GM19395 (cell line): ENCODE measurements around the gene CIT.

Experiments
- ATAC-seq: cut with Tn5 transposase; IDR thresholded peaks from one replicate; pipeline ENCODE4 v1.9.1; 2021; ENCODE audit warnings: mild to moderate bottlenecking, moderate library complexity; ENCODE audit not compliant: unreplicated experiment

The CIT gene

DNA sequence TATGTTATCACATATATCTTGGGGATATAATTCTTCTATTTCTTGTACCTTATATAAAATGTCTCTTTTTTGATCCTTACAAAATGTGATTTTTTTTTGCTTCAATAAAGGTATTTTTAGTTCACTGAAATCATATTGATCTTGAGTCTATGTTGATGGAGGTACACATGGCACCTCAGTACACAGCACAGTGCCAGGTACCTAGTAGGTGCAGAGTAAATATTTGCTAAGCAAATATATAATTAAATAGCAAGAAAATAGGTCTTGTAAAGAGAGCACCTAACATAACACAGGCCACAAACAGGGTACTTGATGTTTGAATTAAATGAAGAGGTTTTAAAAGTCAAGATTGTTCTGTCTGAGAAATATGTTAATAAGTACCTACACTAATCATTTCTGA lies 69.7 kb downstream of the CIT start:
- no peak for ATAC-seq

DNA sequence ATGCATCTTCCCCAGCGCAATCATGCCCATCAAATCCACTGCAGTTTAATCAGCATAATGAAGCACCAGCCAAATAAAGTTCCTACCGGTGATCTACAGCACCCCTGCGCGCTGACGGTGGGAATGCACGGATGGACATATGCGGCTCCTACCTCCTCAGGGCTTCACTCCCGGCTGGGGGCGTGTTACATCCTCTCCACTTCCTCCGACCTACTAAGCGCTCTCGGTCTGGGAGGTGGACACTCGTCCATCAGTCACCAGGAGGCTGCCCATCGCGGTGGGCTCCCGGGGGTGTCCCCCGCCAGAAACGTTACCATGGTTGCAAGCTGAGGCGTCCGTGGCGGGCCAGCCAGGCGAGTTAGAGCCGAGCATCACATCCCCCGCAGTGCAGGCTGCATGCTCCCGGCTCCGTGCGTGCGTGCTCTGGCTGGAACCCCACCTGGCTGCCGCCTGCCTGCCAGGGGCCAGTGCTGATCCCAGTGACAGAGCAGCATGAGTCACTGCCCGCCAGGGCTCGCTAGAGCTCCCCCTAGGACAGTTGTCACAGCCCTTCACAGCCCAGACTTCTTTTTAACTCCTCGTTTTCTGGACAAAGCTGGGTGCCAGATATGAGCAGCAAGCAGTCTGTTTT lies 73.0 kb downstream of the CIT start:
- no peak for ATAC-seq

DNA sequence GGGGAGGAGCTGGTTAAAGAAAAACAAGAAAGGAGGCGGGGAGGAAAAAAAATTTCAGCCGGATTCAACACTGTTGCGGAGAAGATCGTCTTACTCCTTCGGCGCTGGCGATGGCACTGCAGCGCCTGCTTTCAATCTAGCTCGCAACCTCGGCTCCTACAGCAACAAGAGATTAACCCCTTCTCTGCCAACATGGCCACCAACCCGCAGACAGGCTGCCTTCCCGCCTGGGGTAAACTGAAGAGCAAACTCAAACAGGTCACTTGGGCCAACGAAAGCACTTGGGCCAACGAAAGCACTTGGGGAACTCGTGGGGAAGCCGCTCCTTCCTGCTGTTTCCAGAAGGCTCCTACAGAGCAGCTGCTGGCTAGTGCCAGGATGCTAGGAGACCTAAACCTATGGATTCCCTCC lies 73.7 kb downstream of the CIT start:
- no peak for ATAC-seq

DNA sequence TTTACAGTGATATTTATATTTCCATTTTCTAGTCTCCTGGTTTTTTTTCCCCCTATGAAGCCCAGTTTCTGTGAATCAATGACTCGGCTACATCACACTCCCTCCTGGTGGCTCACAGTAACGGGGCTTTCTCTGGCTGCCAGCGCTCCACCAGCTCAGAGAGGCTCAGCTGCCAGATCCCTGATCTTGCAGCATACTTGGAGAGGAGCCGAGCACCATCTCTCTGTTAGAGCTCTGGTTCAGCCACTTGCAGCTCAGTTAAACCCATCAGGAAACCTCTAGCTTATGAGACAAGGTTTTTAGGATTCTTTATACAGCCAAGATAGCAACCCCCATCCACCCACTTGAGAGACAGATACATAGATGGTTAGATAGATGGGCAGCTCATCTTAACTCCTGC lies 74.6 kb downstream of the CIT start:
- no peak for ATAC-seq

DNA sequence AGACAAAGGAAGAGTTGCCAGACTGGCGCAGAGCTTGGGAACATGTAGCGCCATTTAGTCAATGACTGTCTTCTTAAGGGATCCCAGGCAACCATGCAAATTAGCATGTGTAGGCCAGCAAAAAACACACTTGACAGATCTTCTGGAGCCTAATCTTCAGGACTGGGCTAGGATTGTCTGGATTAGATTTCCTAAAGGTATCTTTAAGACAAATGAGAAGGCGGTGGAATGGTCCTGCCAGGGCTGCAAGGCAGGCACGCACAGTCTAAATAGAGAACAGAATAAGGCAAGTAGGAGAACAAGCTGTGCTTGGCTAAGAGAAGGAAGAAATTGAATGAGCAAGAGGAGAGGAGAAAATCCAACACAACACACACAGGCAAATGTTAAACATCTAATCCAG lies 80.0 kb downstream of the CIT start:
- ATAC-seq, result no peak

DNA sequence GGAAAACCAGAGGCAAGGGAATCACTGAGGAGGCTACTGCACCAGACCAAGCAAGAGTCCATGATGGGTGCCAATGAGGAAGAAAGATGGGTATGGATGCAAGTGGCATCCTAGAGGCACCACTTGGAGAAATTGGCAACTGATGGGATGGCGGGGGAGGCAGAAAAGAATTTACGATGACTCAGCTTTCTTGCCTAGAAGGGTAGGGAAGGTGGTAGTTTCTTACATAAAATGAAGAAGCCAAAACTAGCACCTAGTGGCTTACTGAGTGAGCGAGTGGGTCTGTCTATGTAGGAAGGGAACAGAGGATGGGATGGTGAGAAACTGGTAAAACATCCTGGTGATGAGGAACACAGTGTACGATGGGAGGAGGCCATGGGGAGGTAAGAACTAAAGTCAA lies 80.8 kb downstream of the CIT start:
- no peak for ATAC-seq

DNA sequence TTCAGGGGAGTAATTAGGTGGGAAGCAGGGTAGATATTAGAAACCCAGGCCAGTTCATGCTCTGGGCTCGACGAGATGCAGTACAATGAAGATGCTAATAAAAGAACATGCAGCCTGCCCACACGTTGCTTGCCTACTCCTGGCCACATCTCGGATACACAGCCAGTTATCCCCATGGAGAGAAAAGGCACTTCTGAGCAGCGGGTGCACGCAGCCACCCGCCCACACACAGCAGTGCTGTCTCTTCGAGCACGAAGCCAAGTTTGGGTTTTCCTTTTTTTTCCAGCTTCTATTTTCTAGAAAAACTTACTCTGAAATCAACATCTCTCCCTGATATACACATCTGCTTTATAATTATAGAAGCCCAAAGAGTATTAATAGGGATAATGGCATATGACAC lies 85.7 kb downstream of the CIT start:
- no peak for ATAC-seq

DNA sequence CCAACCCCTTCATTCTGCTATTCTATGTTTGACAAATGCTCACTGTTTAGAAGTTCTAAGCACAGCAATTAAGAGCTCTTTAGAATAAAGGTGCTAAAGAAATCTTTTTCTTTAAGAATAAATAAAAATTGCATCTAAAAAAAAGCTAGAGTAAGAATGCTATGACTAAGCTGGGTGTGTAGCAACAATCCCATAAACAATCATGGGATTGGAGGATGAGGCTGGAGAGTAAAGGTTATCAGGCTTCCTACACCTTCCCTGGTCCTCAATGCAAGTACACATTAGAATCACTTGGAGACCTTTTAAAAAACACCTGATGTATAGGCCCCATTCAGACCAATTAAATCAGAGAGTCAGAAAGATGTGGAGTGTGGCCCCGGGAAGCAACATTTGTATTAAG lies 88.3 kb downstream of the CIT start:
- no peak for ATAC-seq

DNA sequence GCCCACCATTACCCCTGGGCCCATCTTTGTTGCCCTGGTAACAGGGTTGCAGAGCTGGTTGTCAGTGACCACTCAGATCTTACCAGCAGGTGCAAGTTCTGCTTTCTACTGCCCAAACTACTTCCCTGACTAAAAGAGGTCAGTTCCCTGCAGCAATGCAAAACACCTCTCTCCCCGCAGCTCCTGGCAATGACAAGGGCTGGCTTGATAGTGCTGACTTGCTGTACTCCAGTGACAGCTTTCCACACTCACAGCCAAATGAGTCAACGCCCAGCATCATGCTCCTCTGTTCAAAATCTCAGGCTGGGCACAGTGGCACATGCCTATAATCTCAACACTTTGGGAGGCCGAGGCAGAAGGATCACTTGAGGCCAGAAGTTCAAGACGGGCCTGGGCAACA lies 90.6 kb downstream of the CIT start:
- no peak for ATAC-seq

DNA sequence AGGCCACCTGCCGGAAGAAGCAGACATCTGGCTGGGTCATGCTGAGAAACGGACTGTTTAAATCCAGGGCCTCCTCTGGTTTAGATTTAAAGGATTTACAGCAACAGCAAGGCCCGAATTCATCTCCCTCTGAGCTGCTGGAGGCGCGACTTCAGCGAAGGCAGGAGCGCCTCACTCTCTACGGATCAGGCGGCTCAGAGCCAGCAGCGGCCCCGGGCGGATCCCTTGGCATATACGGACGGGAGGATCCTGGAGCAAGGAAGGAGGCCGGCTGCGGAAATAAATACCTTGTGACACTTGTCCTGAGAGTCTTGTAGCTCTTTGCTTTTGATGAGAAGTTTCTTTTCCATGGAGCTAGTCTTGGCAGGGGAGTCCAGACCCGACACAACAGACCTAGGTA lies 92.4 kb downstream of the CIT start:
- no peak for ATAC-seq

DNA sequence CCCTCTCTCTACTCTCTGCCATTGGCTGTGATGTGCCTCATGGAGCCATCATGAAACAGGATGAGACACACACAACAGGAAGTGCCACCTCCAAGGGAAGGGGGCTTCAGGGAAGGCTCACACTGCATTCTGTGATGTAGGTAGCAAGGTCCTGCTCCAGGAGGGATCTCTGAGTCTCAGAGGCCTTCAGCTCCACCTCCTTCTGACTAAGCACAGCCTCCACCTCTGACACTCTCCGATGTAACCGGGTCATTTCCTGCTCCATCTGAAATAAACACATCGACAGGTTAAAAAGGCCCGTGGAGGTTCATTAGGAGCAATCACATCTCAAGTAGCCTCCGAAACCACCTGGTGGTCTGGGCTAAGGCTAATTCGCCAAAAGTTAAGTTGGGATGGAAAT lies 93.3 kb downstream of the CIT start:
- ATAC-seq, result no peak

DNA sequence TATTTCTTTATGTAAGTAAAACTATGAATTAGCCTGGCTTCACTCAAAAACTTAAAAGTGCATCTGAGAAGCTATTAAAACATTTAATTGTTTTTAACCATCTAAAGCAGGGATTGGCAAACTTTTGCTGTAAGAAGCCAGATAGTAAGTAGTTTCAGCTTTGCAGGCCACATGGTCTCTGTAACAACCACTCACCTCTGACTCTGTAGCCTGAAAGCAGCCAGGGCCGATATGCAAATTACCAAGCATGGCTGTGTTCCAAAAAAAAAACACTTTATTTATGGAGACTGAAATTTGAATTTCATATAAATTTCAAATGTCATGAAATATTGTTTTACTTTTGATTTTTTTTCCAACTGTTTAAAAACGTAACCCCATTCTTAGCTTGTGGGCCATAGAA lies 95.3 kb downstream of the CIT start:
- no peak for ATAC-seq

DNA sequence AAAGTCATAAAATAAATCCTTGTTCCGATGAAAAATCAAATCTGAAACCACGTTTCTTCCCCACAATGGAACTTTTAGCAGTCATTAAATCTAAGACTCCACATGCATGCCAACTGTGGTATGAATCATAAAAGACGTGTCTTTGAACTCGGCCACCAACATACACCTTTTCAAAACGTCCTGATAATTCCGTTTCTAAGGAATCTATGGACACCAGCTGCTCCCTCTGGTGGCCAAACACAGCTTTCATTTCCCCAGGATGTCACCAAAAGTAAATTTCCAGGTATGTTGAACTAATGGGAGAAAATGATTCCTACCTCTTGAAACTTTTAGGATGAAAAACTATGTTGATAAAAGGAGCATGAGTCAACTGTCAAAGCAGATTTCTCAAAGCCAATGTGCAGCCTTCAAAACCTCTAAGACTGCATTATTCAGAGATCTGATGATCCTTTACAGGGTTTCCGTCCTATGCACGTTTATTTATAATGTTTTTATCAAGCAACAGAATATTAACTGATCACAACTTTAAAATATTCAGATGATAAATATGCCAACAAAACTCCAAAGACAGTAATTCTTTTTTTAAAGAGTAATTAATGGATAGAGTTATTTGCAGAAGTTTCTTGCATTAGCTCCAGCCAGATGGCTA lies 96.2 kb downstream of the CIT start:
- no peak for ATAC-seq

DNA sequence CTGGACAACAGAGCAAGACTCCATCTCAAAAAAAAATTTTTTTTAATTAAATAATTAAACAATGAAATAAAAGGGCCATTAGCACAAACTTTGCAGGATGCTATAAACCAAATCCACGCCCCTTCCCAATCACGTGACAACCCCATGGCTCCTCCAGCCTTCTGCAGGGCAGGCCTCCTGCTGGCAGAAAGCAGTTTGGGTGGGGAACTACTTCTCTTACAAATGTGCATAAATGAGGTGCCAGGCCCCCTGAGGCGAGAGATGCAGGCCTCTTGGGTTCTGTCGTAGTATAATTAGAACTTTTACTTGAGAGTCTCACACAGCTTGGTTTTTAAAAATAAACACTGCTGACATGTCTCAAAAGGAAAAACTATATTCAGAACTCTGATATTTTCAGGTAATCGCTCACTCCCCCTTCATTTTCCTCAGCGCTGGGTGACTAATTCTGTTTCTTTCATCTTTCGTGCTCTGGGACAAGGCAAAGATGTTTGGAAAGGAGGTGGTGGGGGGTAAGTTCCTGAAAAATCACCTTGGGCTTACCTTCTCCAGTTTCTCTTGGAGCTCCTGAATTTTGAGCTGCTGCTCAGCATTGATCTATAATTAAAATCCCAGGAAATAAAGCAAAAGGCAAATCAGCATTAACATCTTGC lies 101.7 kb downstream of the CIT start:
- no peak for ATAC-seq

DNA sequence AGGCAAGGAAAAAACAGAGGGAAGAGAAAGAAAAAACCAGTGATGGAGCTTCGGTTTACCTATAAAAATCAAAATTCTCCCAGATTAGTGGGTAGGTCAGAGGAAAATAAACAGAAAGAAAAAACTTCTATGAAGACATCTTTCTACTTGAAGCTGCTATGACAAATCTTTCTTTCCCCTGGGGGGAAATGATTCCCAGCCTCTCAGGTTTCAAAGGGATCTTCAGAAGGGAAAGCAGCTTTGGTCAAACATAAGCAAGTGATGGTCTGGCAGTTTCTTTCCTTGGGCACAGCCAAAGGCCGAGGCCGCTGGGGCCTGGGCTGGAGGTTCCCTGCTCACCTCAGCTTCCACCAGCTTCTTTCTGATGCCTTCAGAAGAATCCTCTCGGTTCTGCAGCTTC lies 104.7 kb downstream of the CIT start:
- ATAC-seq, result no peak

DNA sequence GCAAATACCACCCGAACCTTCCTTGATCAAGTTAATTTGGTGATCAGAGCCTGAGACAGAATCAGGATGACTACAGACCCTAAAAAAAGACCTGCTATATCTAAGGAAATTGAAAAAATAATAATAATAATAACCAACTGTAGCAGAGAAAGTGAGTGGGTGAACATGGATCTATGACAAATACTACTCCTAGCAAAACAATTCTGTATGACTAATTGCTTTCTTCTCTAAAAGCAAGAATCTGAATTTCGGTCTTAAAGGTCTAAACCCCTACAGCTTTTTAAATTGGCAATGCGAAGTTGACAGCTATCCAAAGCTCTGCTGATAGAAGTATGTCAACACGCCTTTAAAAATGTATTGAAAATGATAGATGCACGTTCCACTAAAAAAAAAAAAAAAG lies 107.0 kb downstream of the CIT start:
- ATAC-seq, result no peak

DNA sequence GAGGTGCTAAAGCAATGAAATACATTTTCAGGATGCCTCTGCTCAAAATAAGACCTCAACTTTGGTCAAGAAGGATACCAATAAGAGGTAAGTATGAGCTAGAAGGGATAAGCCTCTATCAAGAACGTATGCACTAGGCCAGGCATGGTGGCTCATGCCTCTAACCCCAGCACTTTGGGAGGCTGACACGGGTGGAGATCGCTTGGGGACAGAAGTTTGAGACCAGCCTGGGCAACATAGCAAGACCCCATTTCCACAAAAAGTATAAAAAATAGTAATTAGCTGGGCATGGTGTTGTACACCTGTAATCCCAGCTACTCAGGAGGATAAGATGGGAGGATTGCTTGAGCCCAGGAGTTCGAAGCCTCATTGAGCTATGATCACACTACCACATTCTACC lies 114.5 kb downstream of the CIT start:
- no peak for ATAC-seq

DNA sequence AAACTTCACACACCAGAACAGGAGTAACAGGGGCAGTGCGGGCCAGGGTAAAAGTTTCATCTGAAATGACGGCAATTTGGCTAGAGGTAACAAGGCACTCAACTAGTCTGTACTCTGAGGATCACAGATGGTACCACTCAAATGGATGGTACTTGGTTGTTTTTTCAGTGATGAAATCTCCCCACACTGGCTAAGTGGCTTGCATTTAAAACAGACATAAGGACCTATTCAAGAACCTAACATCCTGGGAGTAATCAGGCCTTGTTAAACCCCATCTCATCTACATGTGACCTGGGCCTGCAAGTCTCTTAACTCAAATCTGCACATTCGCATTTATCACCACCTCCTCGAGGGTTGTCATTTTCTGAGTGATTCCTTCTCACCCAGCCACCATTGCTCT lies 118.4 kb downstream of the CIT start:
- no peak for ATAC-seq

DNA sequence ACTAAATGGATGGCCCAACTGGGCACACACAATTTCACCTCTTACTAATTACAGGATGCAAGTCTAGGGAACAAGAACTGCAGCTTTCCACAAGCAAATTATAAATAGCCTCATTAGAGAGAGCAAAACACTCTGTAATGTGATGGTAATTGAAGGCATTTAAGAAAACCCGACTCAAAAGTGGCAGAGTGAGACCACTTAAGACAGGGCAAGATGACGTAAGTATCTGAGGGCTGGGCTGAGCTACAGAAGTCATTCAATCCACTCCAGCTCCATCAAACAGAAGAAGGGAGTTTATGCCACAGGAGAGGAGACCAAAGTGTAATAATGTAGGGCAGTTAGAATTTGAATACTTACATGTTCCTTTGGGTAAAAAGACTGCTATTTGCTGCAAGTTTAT lies 118.9 kb downstream of the CIT start:
- ATAC-seq, result no peak

DNA sequence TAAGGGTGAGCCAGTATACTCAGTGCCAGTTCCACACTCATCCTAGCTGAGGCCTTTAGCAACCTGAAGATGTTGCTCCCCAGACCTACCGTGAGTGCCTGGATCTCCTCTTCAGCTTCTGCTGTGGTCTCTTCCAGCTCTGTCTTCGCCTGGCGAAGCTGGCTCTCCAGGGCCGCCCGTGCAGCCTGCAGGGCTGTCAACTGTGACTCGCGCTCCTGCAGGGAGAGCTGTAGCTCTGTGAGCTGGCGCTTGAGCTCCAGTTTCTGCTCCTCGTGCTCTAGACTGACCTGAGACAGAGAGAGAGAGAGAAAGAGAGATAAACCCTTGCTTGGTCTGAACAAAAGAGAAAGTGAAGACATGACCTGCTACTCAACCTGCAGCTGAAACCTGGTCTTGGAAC lies 125.2 kb downstream of the CIT start:
- no peak for ATAC-seq

DNA sequence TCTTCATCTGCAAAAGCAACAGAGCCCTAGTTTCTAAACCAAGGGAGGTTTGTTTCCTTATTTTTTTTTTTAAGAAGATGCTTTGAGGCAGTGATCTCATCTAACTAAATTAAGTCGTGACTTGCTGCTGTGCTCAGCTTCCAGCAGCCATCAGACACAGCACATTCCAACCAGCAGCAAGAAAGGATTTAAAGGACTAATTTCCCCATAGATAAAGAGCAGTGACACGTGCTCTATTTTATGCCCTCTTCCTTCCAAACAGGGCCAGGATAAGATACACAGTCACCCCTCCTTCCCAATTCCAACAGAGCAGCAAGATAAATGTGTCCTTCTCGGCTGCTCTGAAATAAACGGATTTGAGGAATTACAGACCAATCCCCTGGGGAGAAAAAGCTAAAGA lies 127.5 kb downstream of the CIT start:
- ATAC-seq, result no peak

DNA sequence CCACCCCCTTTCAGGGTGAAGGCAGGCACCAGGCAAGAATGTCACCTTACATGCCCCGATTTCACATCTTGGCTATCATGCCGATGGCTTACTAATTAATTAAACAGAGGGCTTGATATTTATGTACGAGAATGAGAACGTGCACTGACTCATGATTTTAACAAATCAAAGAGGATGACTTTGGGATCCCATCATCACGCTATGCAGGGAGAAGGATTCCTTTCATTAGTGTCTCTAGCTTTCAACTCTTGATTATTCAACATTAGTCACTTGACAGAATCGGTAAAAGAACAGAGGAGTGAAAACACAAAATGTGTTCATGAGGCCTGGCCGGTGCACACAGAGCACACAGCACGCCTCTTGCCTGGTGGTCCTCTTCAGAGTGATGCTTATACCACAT lies 128.6 kb downstream of the CIT start:
- ATAC-seq, result no peak

DNA sequence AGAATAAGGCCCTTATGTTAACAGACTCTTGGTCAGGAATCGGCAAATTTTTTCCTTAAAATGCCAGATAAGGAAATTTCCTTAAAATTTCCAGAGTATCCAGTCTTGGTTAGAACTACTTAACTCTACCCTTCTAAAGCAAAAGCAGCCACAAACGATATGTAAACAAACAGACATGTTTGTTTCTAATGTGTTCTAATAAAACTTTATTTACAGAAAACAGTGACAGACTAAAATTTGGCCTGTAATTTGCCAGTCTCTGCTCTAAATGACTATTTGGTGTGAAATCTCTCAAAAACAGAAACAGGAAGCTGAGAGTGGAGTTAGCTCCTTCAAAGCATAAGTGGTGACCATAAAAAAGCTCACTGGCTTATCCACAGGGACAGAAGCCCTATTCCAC lies 131.0 kb downstream of the CIT start:
- no peak for ATAC-seq
